Loucy (cell line): Measurements from ENCODE around the gene ZNF593OS.

Experiments used
- H2AFZ ChIP-seq: fragments of 200-600 bp; sonication (generic); 2 replicates; pipeline ENCODE4 v1.6.0; 2016; ENCODE audit warnings: antibody characterized with exemption, mild to moderate bottlenecking, low read length, moderate library complexity
- H3F3A ChIP-seq: fragments of 200-600 bp; 2 replicates; pipeline ENCODE4 v1.6.0; 2016; ENCODE audit warnings: antibody characterized with exemption, low read depth, mild to moderate bottlenecking
- H3K27me3 ChIP-seq: fragments of 200-600 bp; sonication (generic); 2 replicates; pipeline ENCODE4 v1.6.1; 2014; ENCODE audit warnings: low read length, mild to moderate bottlenecking; ENCODE audit not compliant: insufficient read depth, poor library complexity, severe bottlenecking
- H3K36me3 ChIP-seq: fragments of 200-600 bp; sonication (generic); 2 replicates; pipeline ENCODE4 v1.6.1; 2016; ENCODE audit warnings: low read length; ENCODE audit not compliant: insufficient read depth
- H3K4me1 ChIP-seq: fragments of 200-600 bp; sonication (generic); 2 replicates; pipeline ENCODE4 v1.5.1; 2014; ENCODE audit warnings: low read length, mild to moderate bottlenecking; ENCODE audit not compliant: insufficient read depth, poor library complexity, severe bottlenecking
- H3K4me2 ChIP-seq: fragments of 200-600 bp; sonication (generic); 2 replicates; pipeline ENCODE4 v1.6.0; 2014; ENCODE audit warnings: antibody characterized with exemption, low read length, low read depth, mild to moderate bottlenecking; ENCODE audit not compliant: poor library complexity, severe bottlenecking
- H3K4me3 ChIP-seq: fragments of 200-600 bp; sonication (generic); 2 replicates; pipeline ENCODE4 v1.5.1; 2014; ENCODE audit warnings: low read length, mild to moderate bottlenecking, mixed read lengths; ENCODE audit not compliant: poor library complexity, severe bottlenecking
- H3K79me2 ChIP-seq: fragments of 200-600 bp; sonication (generic); 2 replicates; pipeline ENCODE4 v1.6.1; 2014; ENCODE audit warnings: low read length; ENCODE audit not compliant: insufficient read depth
- H3K9ac ChIP-seq: fragments of 200-600 bp; sonication (generic); 2 replicates; pipeline ENCODE4 v1.6.0; 2014; ENCODE audit warnings: mild to moderate bottlenecking, low read depth, low read length, moderate library complexity; ENCODE audit not compliant: poor library complexity, severe bottlenecking
- H3K9me2 ChIP-seq: fragments of 200-600 bp; sonication (generic); replicated peaks from 2 replicates; pipeline ENCODE4 v1.6.1; 2016; ENCODE audit warnings: low read depth, low read length, mixed read lengths
- H3K9me3 ChIP-seq: fragments of 200-600 bp; sonication (generic); 2 replicates; pipeline ENCODE4 v1.6.1; 2014; ENCODE audit warnings: mild to moderate bottlenecking, antibody characterized with exemption, low read length, low read depth; ENCODE audit not compliant: insufficient read depth
- H4K20me1 ChIP-seq: fragments of 200-600 bp; sonication (generic); 2 replicates; pipeline ENCODE4 v1.6.0; 2014; ENCODE audit warnings: antibody characterized with exemption, low read length, mild to moderate bottlenecking; ENCODE audit not compliant: insufficient read depth, poor library complexity, severe bottlenecking
- CTCF ChIP-seq: fragments of 200-600 bp; sonication (generic); conservative IDR thresholded peaks from 2 replicates; pipeline ENCODE4 v1.5.1; 2014; ENCODE audit warnings: mild to moderate bottlenecking, antibody characterized with exemption, low read length
- EZH2phosphoT487 ChIP-seq: fragments of 200-600 bp; IDR thresholded peaks from 2 replicates; pipeline ENCODE4 v1.6.1; 2018; ENCODE audit warnings: antibody characterized with exemption, mild to moderate bottlenecking, moderate library complexity, borderline replicate concordance

The ZNF593OS gene

GRCh38 chr1:26164861-26165842 lies 6.5 kb downstream of the ZNF593OS start:
- Histone ChIP-seq H3K9me3 (no peaks in the 10 kb centered on the region), H3K9me2 (no peaks in the 10 kb centered on the region), H3K9ac (no peak overlapping the region), H4K20me1 (no peaks in the 10 kb centered on the region), H3K4me2 (no peak overlapping the region), H3K36me3 (no peaks in the 10 kb centered on the region), H3F3A (no peaks in the 10 kb centered on the region), H3K4me1 (peaks cover 22% of the 10 kb centered on the region), H3K4me3 (no peak overlapping the region), H3K27me3 (no peaks in the 10 kb centered on the region), H3K79me2 (peaks cover 23% of the 10 kb centered on the region), H2AFZ (no peak overlapping the region)
- TF ChIP-seq CTCF, result no peak
- TF ChIP-seq EZH2phosphoT487, result no peak

- Histone ChIP-seq H4K20me1 (no peaks in the 10 kb centered on the region), H2AFZ (no peak overlapping the region), H3K4me1 (peaks cover 27% of the 10 kb centered on the region), H3F3A (no peaks in the 10 kb centered on the region), H3K9ac (no peak overlapping the region), H3K79me2 (peaks cover 28% of the 10 kb centered on the region), H3K4me2 (peak overlapping the region; percentile 49), H3K9me3 (no peaks in the 10 kb centered on the region), H3K9me2 (no peaks in the 10 kb centered on the region), H3K27me3 (no peaks in the 10 kb centered on the region), H3K36me3 (no peaks in the 10 kb centered on the region), H3K4me3 (peak overlapping the region; percentile 42)
- TF ChIP-seq CTCF (peak; percentile 39; the same call in 1 of the 2 replicates), EZH2phosphoT487 (no peak)
Observed at GRCh38 chr1:26164036-26164860, 7.4 kb downstream of the ZNF593OS start.

- Histone ChIP-seq H3K9me3 (no peaks in the 10 kb centered on the region), H3K4me2 (peak overlapping the region; percentile 49), H3K9me2 (no peaks in the 10 kb centered on the region), H3K27me3 (no peaks in the 10 kb centered on the region), H2AFZ (no peak overlapping the region), H3K4me3 (peak overlapping the region; percentile 42), H3K9ac (no peak overlapping the region), H3K36me3 (no peaks in the 10 kb centered on the region), H3K4me1 (peaks cover 33% of the 10 kb centered on the region), H3K79me2 (peaks cover 32% of the 10 kb centered on the region), H3F3A (no peaks in the 10 kb centered on the region), H4K20me1 (no peaks in the 10 kb centered on the region)
- TF ChIP-seq EZH2phosphoT487 (no peak), CTCF (no peak)
Observed at GRCh38 chr1:26163684-26164035, 8.0 kb downstream of the ZNF593OS start.
